Neural progenitor cell (in vitro differentiated cells): Measurements from ENCODE around the gene SCAMP2. TPM values are rescaled to one million over a fixed set of nuclear protein-coding genes. Genes with fewer than 3 reads are reported as not detected.

Experiments used
- DNase-seq: peaks from one replicate; pipeline ENCODE4 v3.0.0-alpha.2; 2016; ENCODE audit warnings: low spot score
- H2AFZ ChIP-seq: fragments of 200-600 bp; sonication (generic); replicated peaks from 2 replicates; pipeline ENCODE4 v1.6.1; 2016; ENCODE audit warnings: antibody characterized with exemption
- H3F3A ChIP-seq: fragments of 200-600 bp; sonication (generic); 2 replicates; pipeline ENCODE4 v1.6.1; 2016; ENCODE audit warnings: antibody characterized with exemption, low read depth
- H3K27ac ChIP-seq: fragments of 200-600 bp; sonication (generic); 2 replicates; pipeline ENCODE4 v1.5.1; 2016; ENCODE audit warnings: mild to moderate bottlenecking
- H3K27me3 ChIP-seq: fragments of 200-600 bp; sonication (generic); 2 replicates; pipeline ENCODE4 v1.6.1; 2016; ENCODE audit warnings: mild to moderate bottlenecking, moderate library complexity
- H3K36me3 ChIP-seq: fragments of 200-600 bp; sonication (generic); 2 replicates; pipeline ENCODE4 v1.5.1; 2016
- H3K4me1 ChIP-seq: fragments of 200-600 bp; sonication (generic); 2 replicates; pipeline ENCODE4 v1.6.1; 2016; ENCODE audit warnings: mixed run types
- H3K4me2 ChIP-seq: fragments of 200-600 bp; sonication (generic); 2 replicates; pipeline ENCODE4 v1.6.1; 2016
- H3K4me3 ChIP-seq: fragments of 200-600 bp; sonication (generic); 2 replicates; pipeline ENCODE4 v1.5.1; 2016
- H3K79me2 ChIP-seq: fragments of 200-600 bp; sonication (generic); 2 replicates; pipeline ENCODE4 v1.6.1; 2016; ENCODE audit warnings: low read depth
- H3K9ac ChIP-seq: fragments of 200-600 bp; sonication (generic); 2 replicates; pipeline ENCODE4 v1.6.1; 2016
- H3K9me3 ChIP-seq: fragments of 200-600 bp; sonication (generic); 2 replicates; pipeline ENCODE4 v1.5.1; 2016; ENCODE audit warnings: low read depth
- H4K20me1 ChIP-seq: fragments of 200-600 bp; sonication (generic); 2 replicates; pipeline ENCODE4 v1.6.1; 2016; ENCODE audit warnings: low read depth
- H3K27ac Mint-ChIP-seq: 3 replicates; pipeline ENCODE4 v1.8.0; 2021; ENCODE audit warnings: mixed read lengths
- H3K27me3 Mint-ChIP-seq: 2 replicates; pipeline ENCODE4 v1.8.0; 2022; ENCODE audit warnings: low read depth, mild to moderate bottlenecking, inconsistent platforms, moderate library complexity, mixed read lengths; ENCODE audit not compliant: insufficient read depth
- H3K36me3 Mint-ChIP-seq: 3 replicates; pipeline ENCODE4 v1.8.0; 2021; ENCODE audit warnings: mixed read lengths
- H3K4me1 Mint-ChIP-seq: 3 replicates; pipeline ENCODE4 v1.8.0; 2021; ENCODE audit warnings: mixed read lengths
- H3K4me3 Mint-ChIP-seq: 3 replicates; pipeline ENCODE4 v1.8.0; 2021; ENCODE audit warnings: mild to moderate bottlenecking, moderate library complexity, mixed read lengths
- H3K9me3 Mint-ChIP-seq: 3 replicates; pipeline ENCODE4 v1.8.0; 2020; ENCODE audit warnings: mixed read lengths
- CTCF ChIP-seq: fragments of 200-600 bp; sonication (generic); IDR thresholded peaks from 2 replicates; pipeline ENCODE4 v1.5.1; 2017; ENCODE audit warnings: antibody characterized with exemption, mild to moderate bottlenecking
- EZH2 ChIP-seq: fragments of 200-600 bp; sonication (generic); IDR thresholded peaks from 2 replicates; pipeline ENCODE4 v1.6.1; 2017; ENCODE audit warnings: antibody characterized with exemption, mild to moderate bottlenecking, moderate library complexity
- EZH2phosphoT487 ChIP-seq: fragments of 200-600 bp; sonication (generic); IDR thresholded peaks from 2 replicates; pipeline ENCODE4 v1.6.1; 2017; ENCODE audit warnings: antibody characterized with exemption
- total RNA-seq: library from RNA; depleted of rRNA; stranded (reverse); fragments of >200 nt; gene quantifications from 2 replicates; pipeline ENCODE4 v1.2.3, GENCODE V29; 2015; ENCODE audit warnings: low replicate concordance

SCAMP2 gene
- total RNA-seq, 1 donor from 2014 or later: 19.4 TPM

- Histone ChIP-seq H3K79me2 (no peaks in the 10 kb centered on the region), H3K27me3 (no peaks in the 10 kb centered on the region), H3F3A (peaks cover 24% of the 10 kb centered on the region), H2AFZ (no peak overlapping the region), H3K27ac (peak overlapping the region; percentile 84), H3K4me3 (no peak overlapping the region), H3K36me3 (no peaks in the 10 kb centered on the region), H3K9me3 (no peaks in the 10 kb centered on the region), H4K20me1 (peaks cover 12% of the 10 kb centered on the region), H3K9ac (no peak overlapping the region), H3K4me1 (peaks cover 18% of the 10 kb centered on the region), H3K4me2 (peak overlapping the region; percentile 79)
- peaks cover 7% of the 10 kb centered on the region for H3K27me3 Mint-ChIP-seq
- peaks cover 38% of the 10 kb centered on the region for H3K4me1 Mint-ChIP-seq
- H3K9me3 Mint-ChIP-seq: no peaks in the 10 kb centered on the region
- DNase-seq: peak; percentile 72
- peaks cover 13% of the 10 kb centered on the region for H3K36me3 Mint-ChIP-seq
- H3K27ac Mint-ChIP-seq: peak overlapping the region; percentile 55
- no peak for TF ChIP-seq CTCF
- no peak for TF ChIP-seq EZH2
- TF ChIP-seq EZH2phosphoT487: no peak
- H3K4me3 Mint-ChIP-seq: no peak overlapping the region
Measured at GRCh38 chr15:74844319-74845207, 28.6 kb downstream of the SCAMP2 start.

- Mint-ChIP-seq H3K27me3 (peaks cover 7% of the 10 kb centered on the region), H3K4me3 (peak overlapping the region; percentile 89), H3K9me3 (no peaks in the 10 kb centered on the region), H3K27ac (no peak overlapping the region), H3K36me3 (peaks cover 12% of the 10 kb centered on the region), H3K4me1 (peaks cover 38% of the 10 kb centered on the region)
- Histone ChIP-seq H3K4me1 (peaks cover 18% of the 10 kb centered on the region), H4K20me1 (peaks cover 12% of the 10 kb centered on the region), H3K36me3 (no peaks in the 10 kb centered on the region), H3K27ac (no peak overlapping the region), H2AFZ (no peak overlapping the region), H3F3A (peaks cover 24% of the 10 kb centered on the region), H3K4me2 (peak overlapping the region; percentile 79), H3K4me3 (peak overlapping the region; percentile 82), H3K9me3 (no peaks in the 10 kb centered on the region), H3K79me2 (no peaks in the 10 kb centered on the region), H3K27me3 (no peaks in the 10 kb centered on the region), H3K9ac (no peak overlapping the region)
- peak; percentile 24 for DNase-seq
- TF ChIP-seq CTCF (no peak), EZH2phosphoT487 (no peak), EZH2 (no peak)
Measured at GRCh38 chr15:74843891-74844299, 29.3 kb downstream of the SCAMP2 start.

GRCh38 chr15:74843445-74843828 lies 29.7 kb downstream of the SCAMP2 start:
- peak; percentile 13 for TF ChIP-seq CTCF
- no peak for TF ChIP-seq EZH2phosphoT487
- peak; percentile 30 for TF ChIP-seq EZH2
- peaks cover 12% of the 10 kb centered on the region for H4K20me1 ChIP-seq
- H3K4me1 ChIP-seq: peaks cover 18% of the 10 kb centered on the region
- H3K4me3 ChIP-seq: peak overlapping the region; percentile 82
- DNase-seq: no peak
- peaks cover 10% of the 10 kb centered on the region for H3K36me3 Mint-ChIP-seq
- no peak overlapping the region for H3K27ac ChIP-seq
- no peak overlapping the region for H3K9ac ChIP-seq
- H3K9me3 Mint-ChIP-seq: no peaks in the 10 kb centered on the region
- peak overlapping the region; percentile 79 for H3K4me2 ChIP-seq
- peak overlapping the region; percentile 89 for H3K4me3 Mint-ChIP-seq
- H3K79me2 ChIP-seq: no peaks in the 10 kb centered on the region
- H3K27ac Mint-ChIP-seq: peak overlapping the region; percentile 95
- H3K36me3 ChIP-seq: no peaks in the 10 kb centered on the region
- peaks cover 24% of the 10 kb centered on the region for H3F3A ChIP-seq
- H2AFZ ChIP-seq: peak overlapping the region; percentile 86
- peaks cover 7% of the 10 kb centered on the region for H3K27me3 Mint-ChIP-seq
- H3K4me1 Mint-ChIP-seq: peaks cover 35% of the 10 kb centered on the region
- no peaks in the 10 kb centered on the region for H3K27me3 ChIP-seq
- no peaks in the 10 kb centered on the region for H3K9me3 ChIP-seq
